Lower leg skin (tissue), 4 donors: ENCODE measurements around the gene TYMS. TPM values are rescaled to one million over a fixed set of nuclear protein-coding genes. Genes with fewer than 3 reads are reported as not detected.

Experiments
- DNase-seq, 2 donors: peaks; one replicate each; pipeline ENCODE4 v3.0.0-alpha.2; 2019; ENCODE audit warnings: low spot score in 2 of 2
- H3K4me3 ChIP-seq: fragments of 200-600 bp; sonication (generic); 2 replicates; pipeline ENCODE4 v1.5.1; 2017; ENCODE audit warnings: mild to moderate bottlenecking, low read depth; ENCODE audit not compliant: poor library complexity, severe bottlenecking
- POLR2A ChIP-seq, 2 donors: fragments of 450-650 bp; IDR thresholded peaks; one replicate each; pipeline ENCODE4 v1.6.1; 2016 to 2017; ENCODE audit warnings: antibody characterized with exemption in 2 of 2, mild to moderate bottlenecking in 1 of 2, moderate library complexity in 1 of 2
- WGBS, 2 donors: methylation state at CpG; one replicate each; pipeline ENCODE4 v1.1.5; 2018; 5-methylcytosine and 5-hydroxymethylcytosine counted together
- intact Hi-C: fragments of 100-400 bp; cut with DNase I; formaldehyde crosslinking; loops from one replicate; pipeline ENCODE4 v1.15.0; 2023; ENCODE audit warnings: low total_unique reads
- total RNA-seq, 4 donors: library from RNA; depleted of rRNA; stranded (reverse); fragments of >200 nt; gene quantifications; one replicate each; pipeline ENCODE4 v1.1.0, GENCODE V29; 2016
- TF ChIP-seq, protein P1 (sequence below), 3 donors: fragments of 450-650 bp; IDR thresholded peaks; one replicate each; pipeline ENCODE4 v1.5.1; 2016; ENCODE audit warnings: antibody characterized with exemption in 3 of 3, mild to moderate bottlenecking in 3 of 3, moderate library complexity in 2 of 3

The TYMS gene
- total RNA-seq, 4 donors from 2014 or later, result 0.57 to 9.9 (median 2.5) TPM

DNA sequence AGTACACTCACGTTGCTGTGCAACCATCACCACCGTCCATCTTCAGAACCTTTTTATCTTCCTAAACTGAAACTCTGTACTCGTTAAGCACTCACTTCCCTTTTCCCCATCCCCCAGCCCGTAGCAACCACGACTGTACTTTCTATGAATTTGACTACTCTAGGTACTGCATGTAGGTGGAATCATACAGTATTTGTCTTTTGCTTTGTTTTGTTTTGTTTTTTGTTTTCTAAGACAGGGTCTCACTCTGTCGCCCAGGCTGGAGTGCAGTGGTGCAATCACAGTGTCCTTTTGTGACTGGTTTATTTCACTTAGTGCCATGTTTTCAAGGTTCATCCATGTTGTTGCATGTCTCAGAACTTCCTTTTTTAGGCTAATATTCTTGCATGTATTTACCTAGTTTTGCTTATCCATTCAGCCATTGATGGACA is 7.0 kb upstream of the TYMS start:
- 57 to 58% methylated on average over 6 of the region's 6 CpGs for WGBS, 2 donors
- TF ChIP-seq, protein P1, sequence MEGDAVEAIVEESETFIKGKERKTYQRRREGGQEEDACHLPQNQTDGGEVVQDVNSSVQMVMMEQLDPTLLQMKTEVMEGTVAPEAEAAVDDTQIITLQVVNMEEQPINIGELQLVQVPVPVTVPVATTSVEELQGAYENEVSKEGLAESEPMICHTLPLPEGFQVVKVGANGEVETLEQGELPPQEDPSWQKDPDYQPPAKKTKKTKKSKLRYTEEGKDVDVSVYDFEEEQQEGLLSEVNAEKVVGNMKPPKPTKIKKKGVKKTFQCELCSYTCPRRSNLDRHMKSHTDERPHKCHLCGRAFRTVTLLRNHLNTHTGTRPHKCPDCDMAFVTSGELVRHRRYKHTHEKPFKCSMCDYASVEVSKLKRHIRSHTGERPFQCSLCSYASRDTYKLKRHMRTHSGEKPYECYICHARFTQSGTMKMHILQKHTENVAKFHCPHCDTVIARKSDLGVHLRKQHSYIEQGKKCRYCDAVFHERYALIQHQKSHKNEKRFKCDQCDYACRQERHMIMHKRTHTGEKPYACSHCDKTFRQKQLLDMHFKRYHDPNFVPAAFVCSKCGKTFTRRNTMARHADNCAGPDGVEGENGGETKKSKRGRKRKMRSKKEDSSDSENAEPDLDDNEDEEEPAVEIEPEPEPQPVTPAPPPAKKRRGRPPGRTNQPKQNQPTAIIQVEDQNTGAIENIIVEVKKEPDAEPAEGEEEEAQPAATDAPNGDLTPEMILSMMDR (IDR thresholded peaks at IDR 0.05), result no peak
- no peak for TF ChIP-seq POLR2A (IDR thresholded peaks at IDR 0.05)
- DNase-seq, result no peak
- no peak overlapping the region for H3K4me3 ChIP-seq
- intact Hi-C loops, result no loop called here

GRCh38 chr18:652131-652530 is 5.3 kb upstream of the TYMS start:
- 65 to 73% methylated on average over 4 of the region's 4 CpGs for WGBS, 2 donors
- TF ChIP-seq, protein P1 (IDR thresholded peaks at IDR 0.05), result no peak
- TF ChIP-seq POLR2A (IDR thresholded peaks at IDR 0.05), result no peak
- intact Hi-C loops, result no loop called here
- DNase-seq, result no peak
- no peak overlapping the region for H3K4me3 ChIP-seq

- WGBS, 2 donors, result 94 to 97% methylated on average over 2 of the region's 2 CpGs
- intact Hi-C loops, result no loop called here
- H3K4me3 ChIP-seq, result no peak overlapping the region
- no peak for TF ChIP-seq POLR2A (IDR thresholded peaks at IDR 0.05)
- TF ChIP-seq, protein P1 (IDR thresholded peaks at IDR 0.05), result no peak
- no peak for DNase-seq
Observed at GRCh38 chr18:653512-653911, 3.9 kb upstream of the TYMS start.

GRCh38 chr18:654601-655000 is 2.9 kb upstream of the TYMS start:
- intact Hi-C loops, result no loop called here

GRCh38 chr18:655445-655844 is 2.0 kb upstream of the TYMS start:
- TF ChIP-seq, protein P1 (IDR thresholded peaks at IDR 0.05), result no peak
- no peak for TF ChIP-seq POLR2A (IDR thresholded peaks at IDR 0.05)
- intact Hi-C loops, result no loop called here
- WGBS, 2 donors, result 81 to 83% methylated on average over 6 of the region's 6 CpGs
- no peak overlapping the region for H3K4me3 ChIP-seq
- DNase-seq, result no peak

More at GRCh38 chr18:654601-655000, 2.9 kb upstream of the TYMS start:
- no peak overlapping the region for H3K4me3 ChIP-seq
- 92 to 94% methylated on average over 4 of the region's 4 CpGs for WGBS, 2 donors
- TF ChIP-seq, protein P1 (IDR thresholded peaks at IDR 0.05), result no peak
- TF ChIP-seq POLR2A (IDR thresholded peaks at IDR 0.05), result no peak
- DNase-seq, result no peak
